Activated T-cell treated with anti-CD3 and anti-CD28 coated beads, Interleukin-2, amount 50 U/mL, for 24 hours (primary cell): Measurements from ENCODE around the gene ATXN1L.
"Not testable (repeated sequence)": the region's sequence is repeated elsewhere in the genome, so short reads cannot be mapped to it uniquely, and the experiment has no call there.

ENCODE experiments used
- DNase-seq: peaks from one replicate; pipeline ENCODE4 v3.0.0-alpha.2; 2020
- H3K27ac Mint-ChIP-seq: 2 replicates; pipeline ENCODE4 v1.8.0; 2020; ENCODE audit warnings: mild to moderate bottlenecking, mixed read lengths
- H3K27me3 Mint-ChIP-seq: 2 replicates; pipeline ENCODE4 v1.8.0; 2020; ENCODE audit warnings: mixed read lengths
- H3K36me3 Mint-ChIP-seq: 2 replicates; pipeline ENCODE4 v1.8.0; 2020; ENCODE audit warnings: low read depth, mixed read lengths
- H3K4me1 Mint-ChIP-seq: 2 replicates; pipeline ENCODE4 v1.8.0; 2020; ENCODE audit warnings: low read depth, mixed read lengths
- H3K4me3 Mint-ChIP-seq: 2 replicates; pipeline ENCODE4 v1.8.0; 2020; ENCODE audit warnings: mild to moderate bottlenecking, moderate library complexity, mixed read lengths
- H3K9me3 Mint-ChIP-seq: 2 replicates; pipeline ENCODE4 v1.8.0; 2020; ENCODE audit warnings: mixed read lengths

ATXN1L gene

GRCh38 chr16:71845639-71846430, at the start of gene ATXN1L:
Gene ATXN1L (plus strand): TSS chr16:71845976. CDS start chr16:71849741, 3,765 bp downstream.
- H3K4me1 Mint-ChIP-seq, result peaks cover 50% of the 10 kb centered on the region

GRCh38 chr16:71796501-71797097, 49.2 kb upstream of the ATXN1L start:
- H3K36me3 Mint-ChIP-seq, result peaks cover 60% of the 10 kb centered on the region
- no peaks in the 10 kb centered on the region for H3K9me3 Mint-ChIP-seq
- H3K27ac Mint-ChIP-seq, result peak overlapping the region; percentile 9
- no peaks in the 10 kb centered on the region for H3K27me3 Mint-ChIP-seq
- no peak for DNase-seq
- H3K4me1 Mint-ChIP-seq, result peaks cover 58% of the 10 kb centered on the region
- no peak overlapping the region for H3K4me3 Mint-ChIP-seq

More at GRCh38 chr16:71845639-71846430, at the start of gene ATXN1L:
- H3K36me3 Mint-ChIP-seq, result peaks cover 45% of the 10 kb centered on the region
- no peaks in the 10 kb centered on the region for H3K27me3 Mint-ChIP-seq
- DNase-seq, result peak; percentile 98
- peak within 1 kb of the TSS; percentile 93 for H3K4me3 Mint-ChIP-seq
- peak within 1 kb of the TSS; percentile 96 for H3K27ac Mint-ChIP-seq
- H3K9me3 Mint-ChIP-seq, result no peaks in the 10 kb centered on the region

- Mint-ChIP-seq H3K27ac (peak overlapping the region; percentile 68), H3K36me3 (peaks cover 64% of the 10 kb centered on the region), H3K4me3 (no peak overlapping the region), H3K27me3 (no peaks in the 10 kb centered on the region), H3K4me1 (peaks cover 41% of the 10 kb centered on the region), H3K9me3 (no peaks in the 10 kb centered on the region)
- no peak for DNase-seq
These were observed 42.5 kb upstream of the ATXN1L start for GRCh38 chr16:71803305-71803690.

GRCh38 chr16:71807905-71808592, 37.7 kb upstream of the ATXN1L start:
- H3K27ac Mint-ChIP-seq, result peak overlapping the region; percentile 100
- no peak for DNase-seq
- H3K36me3 Mint-ChIP-seq, result peaks cover 42% of the 10 kb centered on the region
- H3K4me3 Mint-ChIP-seq, result peak overlapping the region; percentile 92
- no peaks in the 10 kb centered on the region for H3K27me3 Mint-ChIP-seq
- H3K9me3 Mint-ChIP-seq, result no peaks in the 10 kb centered on the region
- H3K4me1 Mint-ChIP-seq, result peaks cover 49% of the 10 kb centered on the region

- Mint-ChIP-seq H3K4me3 (peak within 1 kb of the TSS; percentile 92), H3K27ac (peak within 1 kb of the TSS; percentile 100), H3K27me3 (no peaks in the 10 kb centered on the region), H3K36me3 (peaks cover 36% of the 10 kb centered on the region), H3K4me1 (peaks cover 44% of the 10 kb centered on the region), H3K9me3 (no peaks in the 10 kb centered on the region)
- peak; percentile 91 for DNase-seq
These were observed 37.0 kb upstream of the ATXN1L start, which contains the start of gene AP1G1 for GRCh38 chr16:71808593-71809459. Gene AP1G1 (minus strand): TSS chr16:71808834. CDS start chr16:71789479, 19,355 bp downstream.

GRCh38 chr16:71810155-71810530, 35.6 kb upstream of the ATXN1L start:
- not testable (repeated sequence) for H3K27me3 Mint-ChIP-seq, H3K9me3 Mint-ChIP-seq, DNase-seq
- Mint-ChIP-seq H3K4me3 (peak overlapping the region; percentile 92), H3K27ac (peak overlapping the region; percentile 100), H3K4me1 (peaks cover 36% of the 10 kb centered on the region), H3K36me3 (peaks cover 26% of the 10 kb centered on the region)

- Mint-ChIP-seq H3K9me3 (no peaks in the 10 kb centered on the region), H3K27me3 (no peaks in the 10 kb centered on the region), H3K4me3 (no peak overlapping the region), H3K27ac (peak overlapping the region; percentile 59), H3K36me3 (peaks cover 24% of the 10 kb centered on the region), H3K4me1 (peaks cover 36% of the 10 kb centered on the region)
- no peak for DNase-seq
These were observed 34.4 kb upstream of the ATXN1L start for GRCh38 chr16:71811261-71811803.

GRCh38 chr16:71817155-71817500, 28.6 kb upstream of the ATXN1L start:
- not testable (repeated sequence) for H3K9me3 Mint-ChIP-seq, H3K27me3 Mint-ChIP-seq, H3K36me3 Mint-ChIP-seq, DNase-seq
- Mint-ChIP-seq H3K27ac (peak overlapping the region; percentile 88), H3K4me3 (peak overlapping the region; percentile 40), H3K4me1 (peaks cover 20% of the 10 kb centered on the region)

GRCh38 chr16:71826533-71827017, 19.2 kb upstream of the ATXN1L start:
- H3K4me1 Mint-ChIP-seq, result no peaks in the 10 kb centered on the region
- H3K27ac Mint-ChIP-seq, result no peak overlapping the region
- peaks cover 18% of the 10 kb centered on the region for H3K36me3 Mint-ChIP-seq
- peaks cover 3% of the 10 kb centered on the region for H3K9me3 Mint-ChIP-seq
- DNase-seq, result no peak
- H3K4me3 Mint-ChIP-seq, result no peak overlapping the region
- H3K27me3 Mint-ChIP-seq, result no peaks in the 10 kb centered on the region

GRCh38 chr16:71830359-71830758, 15.4 kb upstream of the ATXN1L start:
- peaks cover 2% of the 10 kb centered on the region for H3K4me1 Mint-ChIP-seq

GRCh38 chr16:71831698-71832097, 14.1 kb upstream of the ATXN1L start:
- DNase-seq, H3K36me3 Mint-ChIP-seq, H3K4me3 Mint-ChIP-seq, H3K27me3 Mint-ChIP-seq, H3K4me1 Mint-ChIP-seq, H3K9me3 Mint-ChIP-seq, H3K27ac Mint-ChIP-seq: not testable (repeated sequence)

More at GRCh38 chr16:71830359-71830758, 15.4 kb upstream of the ATXN1L start:
- DNase-seq, result no peak
- no peak overlapping the region for H3K27ac Mint-ChIP-seq
- H3K9me3 Mint-ChIP-seq, result peaks cover 3% of the 10 kb centered on the region
- H3K4me3 Mint-ChIP-seq, result no peak overlapping the region
- peaks cover 8% of the 10 kb centered on the region for H3K36me3 Mint-ChIP-seq
- H3K27me3 Mint-ChIP-seq, result no peaks in the 10 kb centered on the region

GRCh38 chr16:71832112-71832511, 13.7 kb upstream of the ATXN1L start:
- H3K36me3 Mint-ChIP-seq, H3K27ac Mint-ChIP-seq: not testable (repeated sequence)

GRCh38 chr16:71834291-71834690, 11.5 kb upstream of the ATXN1L start:
- DNase-seq, result no peak
- Mint-ChIP-seq H3K27me3 (no peaks in the 10 kb centered on the region), H3K27ac (no peak overlapping the region), H3K4me3 (no peak overlapping the region), H3K36me3 (no peaks in the 10 kb centered on the region), H3K4me1 (peaks cover 2% of the 10 kb centered on the region), H3K9me3 (no peaks in the 10 kb centered on the region)

More at GRCh38 chr16:71832112-71832511, 13.7 kb upstream of the ATXN1L start:
- DNase-seq, H3K4me1 Mint-ChIP-seq, H3K27me3 Mint-ChIP-seq, H3K9me3 Mint-ChIP-seq, H3K4me3 Mint-ChIP-seq: not testable (repeated sequence)

- H3K27me3 Mint-ChIP-seq, result no peaks in the 10 kb centered on the region
These were observed 8.6 kb upstream of the ATXN1L start for GRCh38 chr16:71837150-71837549.

More at GRCh38 chr16:71837150-71837549, 8.6 kb upstream of the ATXN1L start:
- peaks cover 6% of the 10 kb centered on the region for H3K4me1 Mint-ChIP-seq
- no peak overlapping the region for H3K4me3 Mint-ChIP-seq
- no peak for DNase-seq
- no peaks in the 10 kb centered on the region for H3K36me3 Mint-ChIP-seq
- no peak overlapping the region for H3K27ac Mint-ChIP-seq
- H3K9me3 Mint-ChIP-seq, result no peaks in the 10 kb centered on the region
